OCI-LY7 (cell line): ENCODE data around the gene PLXNB2. TPM values are rescaled to one million over a fixed set of nuclear protein-coding genes. Genes with fewer than 3 reads are reported as not detected.

Experiments
- BruUV-seq: library from RNA; stranded (reverse); fragments of 400-500 nt; replicated peaks from 2 replicates; lab custom pipeline; 2021; lab: Mats Ljungman, UMichigan
- CTCF ChIA-PET: fragments of 300-600 bp; sonication (Branson Sonifier 250); formaldehyde crosslinking; loops from one replicate; lab custom pipeline; 2022; ENCODE audit warnings: antibody characterized with exemption; ENCODE audit not compliant: unreplicated experiment; lab: Charles Lee
- POLR2A ChIA-PET: fragments of 300-600 bp; sonication (Branson Sonifier 250); formaldehyde crosslinking; loops from one replicate; lab custom pipeline; 2022; ENCODE audit warnings: antibody characterized with exemption; lab: Charles Lee
- DNase-seq: peaks from one replicate; pipeline ENCODE4 v3.0.0-alpha.2; 2015; ENCODE audit warnings: low spot score
- H2AFZ ChIP-seq: fragments of 200-600 bp; sonication (generic), shearing (Covaris generic); 2 replicates; pipeline ENCODE4 v1.6.1; 2014; ENCODE audit warnings: mild to moderate bottlenecking, antibody characterized with exemption, low read length, moderate library complexity
- H3K27ac ChIP-seq: fragments of 200-600 bp; sonication (generic); 2 replicates; pipeline ENCODE4 v1.5.1; 2014; ENCODE audit warnings: mixed run types, low read depth, mild to moderate bottlenecking, moderate library complexity, low read length, inconsistent platforms; ENCODE audit not compliant: poor library complexity, severe bottlenecking
- H3K36me3 ChIP-seq: fragments of 200-600 bp; sonication (generic); 2 replicates; pipeline ENCODE4 v1.6.1; 2014; ENCODE audit warnings: mild to moderate bottlenecking, antibody characterized with exemption, low read length, moderate library complexity, mixed read lengths; ENCODE audit not compliant: insufficient read depth
- H3K4me1 ChIP-seq: fragments of 200-600 bp; sonication (generic); 2 replicates; pipeline ENCODE4 v1.5.1; 2014; ENCODE audit warnings: mild to moderate bottlenecking, low read length; ENCODE audit not compliant: insufficient read depth, poor library complexity, severe bottlenecking
- H3K4me2 ChIP-seq: fragments of 200-600 bp; sonication (generic); 2 replicates; pipeline ENCODE4 v1.6.1; 2014; ENCODE audit warnings: mild to moderate bottlenecking, low read length
- H3K4me3 ChIP-seq: fragments of 200-600 bp; sonication (generic); 2 replicates; pipeline ENCODE4 v1.5.1; 2014; ENCODE audit warnings: mild to moderate bottlenecking, low read depth, low read length; ENCODE audit not compliant: poor library complexity, severe bottlenecking
- H3K79me2 ChIP-seq: fragments of 200-600 bp; sonication (generic); 2 replicates; pipeline ENCODE4 v1.6.1; 2016; ENCODE audit warnings: low read depth, mild to moderate bottlenecking, low read length, moderate library complexity, mixed read lengths; ENCODE audit not compliant: insufficient read depth
- H3K9me2 ChIP-seq: fragments of 200-600 bp; sonication (generic); 2 replicates; pipeline ENCODE4 v1.6.1; 2016; ENCODE audit warnings: mild to moderate bottlenecking, low read length, mixed read lengths; ENCODE audit not compliant: insufficient read depth
- H3K9me3 ChIP-seq: fragments of 200-600 bp; sonication (generic); 2 replicates; pipeline ENCODE4 v1.6.1; 2014; ENCODE audit warnings: mild to moderate bottlenecking, mixed run types, low read length, mixed read lengths
- H4K20me1 ChIP-seq: fragments of 200-600 bp; sonication (generic); 2 replicates; pipeline ENCODE4 v1.6.1; 2014; ENCODE audit warnings: mild to moderate bottlenecking, antibody characterized with exemption, low read length, moderate library complexity, mixed read lengths; ENCODE audit not compliant: insufficient read depth
- CTCF ChIP-seq: fragments of 200-600 bp; sonication (generic); conservative IDR thresholded peaks from 2 replicates; pipeline ENCODE4 v1.5.1; 2014; ENCODE audit warnings: mild to moderate bottlenecking, antibody characterized with exemption, low read length, moderate library complexity, mixed read lengths
- EZH2phosphoT487 ChIP-seq: fragments of 200-600 bp; sonication (generic); IDR thresholded peaks from 2 replicates; pipeline ENCODE4 v1.6.1; 2018; ENCODE audit warnings: low read depth, borderline replicate concordance, mild to moderate bottlenecking, mixed run types, antibody characterized with exemption, low read length, moderate library complexity, mixed read lengths
- intact Hi-C: fragments of 100-400 bp; cut with micrococcal nuclease; formaldehyde crosslinking; loops from one replicate; pipeline ENCODE4 v1.10.0; 2022; ENCODE audit not compliant: unreplicated experiment
- total RNA-seq, 2 experiments: library from RNA; depleted of rRNA in 1 of 2; stranded (reverse); fragments of >200 nt in 1 of 2; shearing (Covaris generic) in 1 of 2; gene quantifications; 2 replicates each; pipeline ENCODE4 v1.2.3, GENCODE V29; 2014 to 2022

PLXNB2 gene
- total RNA-seq, 2 experiments from 2014 or later: 10.7 to 39.2 TPM

- H3K27ac ChIP-seq: peak within 1 kb of the TSS; percentile 62
- intact Hi-C loops: loop anchor here (5.0 kb wide), 3 partner anchors 91 to 371 kb away; partner anchors contain the start of genes CHKB and PPP6R2
- peak within 1 kb of the TSS; percentile 26; the same call in 1 of the 2 replicates for H2AFZ ChIP-seq
- no peaks in the 10 kb centered on the region for H3K9me2 ChIP-seq
- H3K4me3 ChIP-seq: peak within 1 kb of the TSS; percentile 81
- H3K9me3 ChIP-seq: no peaks in the 10 kb centered on the region
- ChIA-PET POLR2A (interaction anchor here (1.2 kb wide), 2 partner anchors 11 to 67 kb away, joined by 3 to 5 read pairs; partner anchors contain the start of gene MAPK12), CTCF (interaction anchor here (0.6 to 1.0 kb wide), 2 partner anchors 67 to 370 kb away, joined by 3 read pairs; no protein-coding TSS in a partner anchor)
- no TSS peak for BruUV-seq
- peaks cover 31% of the 10 kb centered on the region for H3K36me3 ChIP-seq
- H3K79me2 ChIP-seq: peaks cover 8% of the 10 kb centered on the region; the same call in 1 of the 2 replicates
- DNase-seq: peak; percentile 91
- H3K4me1 ChIP-seq: peaks cover 49% of the 10 kb centered on the region
- H4K20me1 ChIP-seq: no peaks in the 10 kb centered on the region
- peak within 1 kb of the TSS; percentile 94 for H3K4me2 ChIP-seq
- TF ChIP-seq EZH2phosphoT487 (no peak), CTCF (no peak)
These were observed 56.6 kb downstream of the PLXNB2 start, which contains the start of gene HDAC10 for GRCh38 chr22:50250555-50251476. Gene HDAC10 (minus strand): TSS chr22:50251265. CDS start chr22:50251032, 233 bp downstream.

- intact Hi-C loops: loop anchor here (5.0 kb wide), 3 partner anchors 92 to 372 kb away; partner anchors contain the start of genes CHKB and PPP6R2
- Histone ChIP-seq H3K27ac (peak overlapping the region; percentile 62), H3K36me3 (peaks cover 31% of the 10 kb centered on the region), H3K9me2 (no peaks in the 10 kb centered on the region), H3K79me2 (peaks cover 13% of the 10 kb centered on the region; the same call in 1 of the 2 replicates), H3K4me3 (peak overlapping the region; percentile 81), H2AFZ (no peak overlapping the region), H3K9me3 (no peaks in the 10 kb centered on the region), H3K4me2 (peak overlapping the region; percentile 94), H4K20me1 (no peaks in the 10 kb centered on the region), H3K4me1 (peaks cover 53% of the 10 kb centered on the region)
- ChIA-PET POLR2A (no interaction called here), CTCF (interaction anchor here (0.6 to 1.0 kb wide), 2 partner anchors 67 to 371 kb away, joined by 3 read pairs; no protein-coding TSS in a partner anchor)
- TF ChIP-seq EZH2phosphoT487 (no peak), CTCF (no peak)
- BruUV-seq: no TSS peak
- DNase-seq: no peak
These were observed 57.2 kb downstream of the PLXNB2 start for GRCh38 chr22:50250249-50250554.
